ENCODE data around the gene MAP3K21.

GRCh38 chr1:233304489-233305102 is 22.9 kb upstream of the MAP3K21 start:
- TF ChIP-seq CTCF (conservative IDR thresholded peaks at IDR 0.05), result peak; percentile 94
- TF ChIP-seq ZFX (IDR thresholded peaks at IDR 0.05), result no peak
